SU-DHL-6 (cell line): ENCODE measurements around the gene VDR.

Experiments
- CTCF ChIP-seq: fragments of 200-600 bp; sonication (generic); IDR thresholded peaks from one replicate; pipeline ENCODE4 v1.5.1; 2017; ENCODE audit warnings: antibody characterized with exemption, mild to moderate bottlenecking, low read length, moderate library complexity; ENCODE audit not compliant: insufficient read depth, poor library complexity, severe bottlenecking
- EZH2phosphoT487 ChIP-seq: fragments of 200-600 bp; sonication (generic), shearing (Covaris generic); conservative IDR thresholded peaks from 2 replicates; pipeline ENCODE4 v1.6.1; 2018; ENCODE audit warnings: mild to moderate bottlenecking, antibody characterized with exemption, low read length, moderate library complexity, mixed read lengths

GRCh38 chr12:47839214-47839876 lies 65.4 kb downstream of the VDR start:
- TF ChIP-seq CTCF (no peak), EZH2phosphoT487 (no peak)
